PC-9 (cell line): ENCODE results near the gene GNMT.

Experiments
- EZH2 ChIP-seq: fragments of 200-600 bp; sonication (generic); IDR thresholded peaks from 2 replicates; pipeline ENCODE4 v1.8.0; 2017; ENCODE audit warnings: antibody characterized with exemption, low read depth
- TF ChIP-seq, protein P1 (sequence below): fragments of 200-600 bp; sonication (generic); conservative IDR thresholded peaks from 2 replicates; pipeline ENCODE4 v1.6.1; 2017; ENCODE audit warnings: mixed run types, antibody characterized with exemption, mild to moderate bottlenecking, moderate library complexity

GRCh38 chr6:42979523-42980177 is 19.1 kb downstream of the GNMT start:
- no peak for TF ChIP-seq EZH2
- TF ChIP-seq, protein P1, sequence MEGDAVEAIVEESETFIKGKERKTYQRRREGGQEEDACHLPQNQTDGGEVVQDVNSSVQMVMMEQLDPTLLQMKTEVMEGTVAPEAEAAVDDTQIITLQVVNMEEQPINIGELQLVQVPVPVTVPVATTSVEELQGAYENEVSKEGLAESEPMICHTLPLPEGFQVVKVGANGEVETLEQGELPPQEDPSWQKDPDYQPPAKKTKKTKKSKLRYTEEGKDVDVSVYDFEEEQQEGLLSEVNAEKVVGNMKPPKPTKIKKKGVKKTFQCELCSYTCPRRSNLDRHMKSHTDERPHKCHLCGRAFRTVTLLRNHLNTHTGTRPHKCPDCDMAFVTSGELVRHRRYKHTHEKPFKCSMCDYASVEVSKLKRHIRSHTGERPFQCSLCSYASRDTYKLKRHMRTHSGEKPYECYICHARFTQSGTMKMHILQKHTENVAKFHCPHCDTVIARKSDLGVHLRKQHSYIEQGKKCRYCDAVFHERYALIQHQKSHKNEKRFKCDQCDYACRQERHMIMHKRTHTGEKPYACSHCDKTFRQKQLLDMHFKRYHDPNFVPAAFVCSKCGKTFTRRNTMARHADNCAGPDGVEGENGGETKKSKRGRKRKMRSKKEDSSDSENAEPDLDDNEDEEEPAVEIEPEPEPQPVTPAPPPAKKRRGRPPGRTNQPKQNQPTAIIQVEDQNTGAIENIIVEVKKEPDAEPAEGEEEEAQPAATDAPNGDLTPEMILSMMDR: no peak
